T-cell (primary cell): ENCODE data around the gene VAT1L. TPM values are rescaled to one million over a fixed set of nuclear protein-coding genes. Genes with fewer than 3 reads are reported as not detected.

ENCODE experiments used
- total RNA-seq, 35 experiments: library from RNA in 6 of 35; stranded (reverse) in 6 of 35; fragments of 120-200 nt in 1 of 35; gene quantifications; one replicate each; pipeline versions ENCODE4 v1.2.1 to v1.2.4 and lab custom pipeline; 2013 to 2026

The VAT1L gene
- total RNA-seq, 5 donors from 2014 or later (not counting 1 experiment from before 2014, with no cell fraction given), result 0.10 to 0.12 TPM; not detected in 3

Other genes starting within 250 kb of the VAT1L start
- 1 to 10 TPM; 2.7 to 9.1 (median 4.7) TPM for gene NUDT7, start 66.0 kb upstream of the VAT1L start, total RNA-seq
- not detected for gene CLEC3A, start 234.0 kb downstream of the VAT1L start, total RNA-seq